ENCODE data around the gene SPEN. TPM values are rescaled to one million over a fixed set of nuclear protein-coding genes. Genes with fewer than 3 reads are reported as not detected.

SPEN gene
- total and polyA plus RNA-seq, 9 of the 15 experiments (the other 6 are each of a cell fraction or from before 2014, with no cell fraction given), result 5.7 to 87.5 (median 27.2) TPM

DNA sequence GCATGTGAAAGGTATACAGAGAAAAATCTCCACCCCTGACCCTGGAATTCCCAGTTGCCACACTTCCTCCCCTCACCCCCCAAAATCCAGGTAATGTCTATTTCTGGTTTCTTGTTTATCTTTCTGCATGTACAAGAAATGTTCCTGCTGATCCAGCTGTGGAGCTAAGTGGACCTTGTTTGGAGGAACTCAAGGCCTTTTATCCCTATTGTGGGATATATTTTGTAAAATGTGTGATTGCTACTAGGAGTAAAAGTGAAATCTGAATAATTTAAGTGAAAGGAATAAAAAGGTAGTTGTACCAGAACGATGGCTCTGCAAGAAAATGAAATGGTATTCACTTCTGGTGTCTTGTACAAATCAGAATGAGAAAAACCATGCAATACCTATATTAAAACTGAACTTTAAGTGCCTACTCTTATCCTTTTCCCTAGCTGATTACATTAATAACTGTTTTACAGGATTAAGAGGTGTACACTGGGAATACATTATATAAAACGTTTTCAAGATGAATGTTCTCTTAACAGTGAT, 3.0 kb downstream of the SPEN start (continued):
- TF ChIP-seq, protein P1, sequence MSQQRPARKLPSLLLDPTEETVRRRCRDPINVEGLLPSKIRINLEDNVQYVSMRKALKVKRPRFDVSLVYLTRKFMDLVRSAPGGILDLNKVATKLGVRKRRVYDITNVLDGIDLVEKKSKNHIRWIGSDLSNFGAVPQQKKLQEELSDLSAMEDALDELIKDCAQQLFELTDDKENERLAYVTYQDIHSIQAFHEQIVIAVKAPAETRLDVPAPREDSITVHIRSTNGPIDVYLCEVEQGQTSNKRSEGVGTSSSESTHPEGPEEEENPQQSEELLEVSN (IDR thresholded peaks at IDR 0.05; ENCODE audit: borderline replicate concordance in 1 of 2, extremely low read depth in 1 of 2, insufficient read depth in 1 of 2, insufficient read length in 1 of 2, low read depth in 1 of 2, low read length in 1 of 2, poor library complexity in 1 of 2, severe bottlenecking in 1 of 2), result no peak
- TF ChIP-seq, protein P2, sequence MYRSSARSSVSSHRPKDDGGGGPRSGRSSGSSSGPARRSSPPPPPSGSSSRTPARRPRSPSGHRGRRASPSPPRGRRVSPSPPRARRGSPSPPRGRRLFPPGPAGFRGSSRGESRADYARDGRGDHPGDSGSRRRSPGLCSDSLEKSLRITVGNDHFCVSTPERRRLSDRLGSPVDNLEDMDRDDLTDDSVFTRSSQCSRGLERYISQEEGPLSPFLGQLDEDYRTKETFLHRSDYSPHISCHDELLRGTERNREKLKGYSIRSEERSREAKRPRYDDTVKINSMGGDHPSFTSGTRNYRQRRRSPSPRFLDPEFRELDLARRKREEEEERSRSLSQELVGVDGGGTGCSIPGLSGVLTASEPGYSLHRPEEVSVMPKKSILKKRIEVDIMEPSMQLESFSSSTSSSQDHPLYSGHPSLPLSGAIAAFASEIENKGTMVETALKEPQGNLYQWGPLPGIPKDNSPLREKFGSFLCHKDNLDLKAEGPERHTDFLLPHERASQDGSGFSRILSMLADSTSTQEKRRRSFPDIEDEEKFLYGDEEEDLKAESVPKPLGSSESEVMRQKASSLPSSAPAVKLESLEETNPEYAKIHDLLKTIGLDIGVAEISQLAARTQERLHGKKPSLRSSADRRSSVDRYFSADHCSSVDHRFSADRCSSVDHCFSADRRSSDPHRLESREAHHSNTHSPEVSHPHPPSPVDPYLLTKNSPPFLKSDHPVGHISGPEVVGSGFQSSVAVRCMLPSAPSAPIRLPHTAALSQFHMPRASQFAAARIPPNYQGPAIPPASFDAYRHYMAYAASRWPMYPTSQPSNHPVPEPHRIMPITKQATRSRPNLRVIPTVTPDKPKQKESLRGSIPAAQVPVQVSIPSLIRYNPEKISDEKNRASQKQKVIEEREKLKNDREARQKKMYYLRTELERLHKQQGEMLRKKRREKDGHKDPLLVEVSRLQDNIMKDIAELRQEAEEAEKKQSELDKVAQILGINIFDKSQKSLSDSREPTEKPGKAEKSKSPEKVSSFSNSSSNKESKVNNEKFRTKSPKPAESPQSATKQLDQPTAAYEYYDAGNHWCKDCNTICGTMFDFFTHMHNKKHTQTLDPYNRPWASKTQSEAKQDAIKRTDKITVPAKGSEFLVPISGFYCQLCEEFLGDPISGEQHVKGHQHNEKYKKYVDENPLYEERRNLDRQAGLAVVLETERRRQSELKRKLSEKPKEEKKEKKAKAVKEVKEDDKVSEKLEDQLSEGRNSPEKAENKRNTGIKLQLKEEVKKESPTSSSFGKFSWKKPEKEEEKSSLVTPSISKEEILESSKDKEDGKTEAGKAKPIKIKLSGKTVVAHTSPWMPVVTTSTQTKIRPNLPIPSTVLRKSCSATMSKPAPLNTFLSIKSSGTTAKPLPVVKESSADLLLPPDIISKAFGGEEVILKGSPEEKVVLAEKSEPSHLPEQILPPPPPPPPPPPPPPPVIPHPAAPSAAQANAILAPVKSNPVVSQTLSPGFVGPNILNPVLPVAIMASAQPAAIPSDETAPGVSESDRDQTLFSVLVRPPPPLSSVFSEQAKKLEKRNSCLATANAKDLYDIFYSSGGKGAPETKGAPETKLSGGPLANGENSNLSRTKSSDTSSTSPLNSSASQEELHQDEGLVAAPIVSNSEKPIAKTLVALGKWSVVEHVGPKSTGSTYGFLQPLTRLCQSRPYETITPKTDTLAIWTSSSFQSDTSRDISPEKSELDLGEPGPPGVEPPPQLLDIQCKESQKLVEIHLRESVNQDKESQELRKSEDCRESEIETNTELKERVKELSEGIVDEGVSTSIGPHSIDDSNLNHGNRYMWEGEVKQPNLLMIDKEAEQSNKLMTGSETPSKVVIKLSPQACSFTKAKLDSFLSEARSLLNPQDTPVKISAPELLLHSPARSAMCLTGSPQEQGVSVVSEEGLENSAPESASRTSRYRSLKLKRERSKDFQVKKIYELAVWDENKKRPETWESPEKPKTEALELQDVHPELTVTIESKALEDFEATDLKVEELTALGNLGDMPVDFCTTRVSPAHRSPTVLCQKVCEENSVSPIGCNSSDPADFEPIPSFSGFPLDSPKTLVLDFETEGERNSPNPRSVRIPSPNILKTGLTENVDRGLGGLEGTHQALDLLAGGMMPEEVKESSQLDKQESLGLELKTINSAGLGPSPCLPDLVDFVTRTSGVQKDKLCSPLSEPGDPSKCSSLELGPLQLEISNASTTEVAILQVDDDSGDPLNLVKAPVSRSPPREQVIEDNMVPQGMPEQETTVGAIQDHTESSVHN (IDR thresholded peaks at IDR 0.05; ENCODE audit: borderline replicate concordance in 1 of 2, low read depth in 1 of 2), result no peak
- TF ChIP-seq KDM2B (CRISPR knock-in tag; IDR thresholded peaks at IDR 0.05), result no peak
- no peak for TF ChIP-seq RBM15 (IDR thresholded peaks at IDR 0.05; ENCODE audit: insufficient read depth, low read length)
- TF ChIP-seq MCM7 (IDR thresholded peaks at IDR 0.05), result no peak
- TF ChIP-seq CBFA2T2 (conservative IDR thresholded peaks at IDR 0.05), result no peak
- TF ChIP-seq, protein P3, sequence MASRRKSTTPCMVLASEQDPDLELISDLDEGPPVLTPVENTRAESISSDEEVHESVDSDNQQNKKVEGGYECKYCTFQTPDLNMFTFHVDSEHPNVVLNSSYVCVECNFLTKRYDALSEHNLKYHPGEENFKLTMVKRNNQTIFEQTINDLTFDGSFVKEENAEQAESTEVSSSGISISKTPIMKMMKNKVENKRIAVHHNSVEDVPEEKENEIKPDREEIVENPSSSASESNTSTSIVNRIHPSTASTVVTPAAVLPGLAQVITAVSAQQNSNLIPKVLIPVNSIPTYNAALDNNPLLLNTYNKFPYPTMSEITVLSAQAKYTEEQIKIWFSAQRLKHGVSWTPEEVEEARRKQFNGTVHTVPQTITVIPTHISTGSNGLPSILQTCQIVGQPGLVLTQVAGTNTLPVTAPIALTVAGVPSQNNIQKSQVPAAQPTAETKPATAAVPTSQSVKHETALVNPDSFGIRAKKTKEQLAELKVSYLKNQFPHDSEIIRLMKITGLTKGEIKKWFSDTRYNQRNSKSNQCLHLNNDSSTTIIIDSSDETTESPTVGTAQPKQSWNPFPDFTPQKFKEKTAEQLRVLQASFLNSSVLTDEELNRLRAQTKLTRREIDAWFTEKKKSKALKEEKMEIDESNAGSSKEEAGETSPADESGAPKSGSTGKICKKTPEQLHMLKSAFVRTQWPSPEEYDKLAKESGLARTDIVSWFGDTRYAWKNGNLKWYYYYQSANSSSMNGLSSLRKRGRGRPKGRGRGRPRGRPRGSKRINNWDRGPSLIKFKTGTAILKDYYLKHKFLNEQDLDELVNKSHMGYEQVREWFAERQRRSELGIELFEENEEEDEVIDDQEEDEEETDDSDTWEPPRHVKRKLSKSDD (conservative IDR thresholded peaks at IDR 0.05; ENCODE audit: low read length), result no peak
- no peak for TF ChIP-seq NEUROD1 (IDR thresholded peaks at IDR 0.05; ENCODE audit: borderline replicate concordance, low read depth, low read length, partially characterized antibody)
- TF ChIP-seq, protein P4, sequence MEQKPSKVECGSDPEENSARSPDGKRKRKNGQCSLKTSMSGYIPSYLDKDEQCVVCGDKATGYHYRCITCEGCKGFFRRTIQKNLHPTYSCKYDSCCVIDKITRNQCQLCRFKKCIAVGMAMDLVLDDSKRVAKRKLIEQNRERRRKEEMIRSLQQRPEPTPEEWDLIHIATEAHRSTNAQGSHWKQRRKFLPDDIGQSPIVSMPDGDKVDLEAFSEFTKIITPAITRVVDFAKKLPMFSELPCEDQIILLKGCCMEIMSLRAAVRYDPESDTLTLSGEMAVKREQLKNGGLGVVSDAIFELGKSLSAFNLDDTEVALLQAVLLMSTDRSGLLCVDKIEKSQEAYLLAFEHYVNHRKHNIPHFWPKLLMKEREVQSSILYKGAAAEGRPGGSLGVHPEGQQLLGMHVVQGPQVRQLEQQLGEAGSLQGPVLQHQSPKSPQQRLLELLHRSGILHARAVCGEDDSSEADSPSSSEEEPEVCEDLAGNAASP (IDR thresholded peaks at IDR 0.05), result no peak
- TF ChIP-seq PHTF2 (CRISPR knock-in tag; IDR thresholded peaks at IDR 0.05), result no peak
- TF ChIP-seq MBD2 (IDR thresholded peaks at IDR 0.05; ENCODE audit: borderline replicate concordance, low read depth), result no peak
- TF ChIP-seq ZNF324 (CRISPR knock-in tag; IDR thresholded peaks at IDR 0.05), result no peak
- TF ChIP-seq GTF2F1 (IDR thresholded peaks at IDR 0.05; ENCODE audit: low read depth, low read length), result no peak
- TF ChIP-seq, protein P5, sequence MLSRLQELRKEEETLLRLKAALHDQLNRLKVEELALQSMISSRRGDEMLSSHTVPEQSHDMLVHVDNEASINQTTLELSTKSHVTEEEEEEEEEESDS (CRISPR knock-in tag; IDR thresholded peaks at IDR 0.05), result no peak

All from K562 (cell line).